Stimulated activated CD8-positive, alpha-beta memory T cell treated with anti-CD3 and anti-CD28 coated beads, Interleukin-15, amount 100 ng/mL, for 24 hours (primary cell): ENCODE results near the gene ABLIM2.

Experiments
- DNase-seq: peaks from one replicate; pipeline ENCODE4 v3.0.0-alpha.2; 2020; ENCODE audit warnings: low read depth

Gene ABLIM2

DNA sequence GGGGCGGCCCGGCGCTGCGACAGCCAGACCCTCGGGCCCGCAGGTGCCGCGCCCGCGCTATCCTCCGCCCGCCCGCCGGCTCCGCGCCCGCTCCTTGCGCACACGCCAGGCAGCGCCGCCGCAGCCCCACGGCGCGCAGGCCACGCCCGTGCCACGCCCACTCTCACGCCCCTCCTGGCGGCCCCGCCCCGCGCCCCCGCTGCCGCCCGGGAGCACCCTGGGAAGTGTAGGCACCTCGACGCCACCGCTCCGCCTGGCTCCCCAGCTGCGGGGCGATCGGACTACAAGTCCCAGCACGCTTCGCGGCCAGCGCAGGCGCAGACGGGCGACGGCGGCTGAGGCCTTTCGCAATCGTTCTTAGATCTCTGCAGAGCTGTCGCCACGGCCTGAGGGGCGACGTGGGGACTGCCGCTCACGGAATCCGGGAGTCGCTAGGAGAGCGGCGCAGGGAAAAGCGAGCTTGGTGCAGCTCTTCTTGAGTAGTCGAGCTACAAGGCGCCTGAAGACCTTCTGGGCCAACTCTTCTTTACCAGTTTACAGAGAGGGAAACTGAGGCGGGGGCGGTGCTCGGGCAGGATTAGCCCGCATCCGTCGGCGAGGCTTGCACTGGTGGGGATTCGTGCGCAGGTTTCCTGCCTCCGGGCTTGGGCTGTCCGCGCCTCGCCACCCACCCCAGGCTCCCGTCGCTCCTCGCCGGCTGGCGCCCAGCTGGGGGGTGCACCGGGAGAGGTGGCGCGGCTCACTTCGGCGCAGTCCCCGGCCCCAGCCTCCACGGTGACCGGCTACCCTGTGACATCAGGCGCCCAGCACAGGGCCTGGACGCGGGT, at the start of gene ABLIM2:
Gene ABLIM2 (minus strand): TSS at position 104 of the 827 bp plus-strand sequence. CDS start 124 bp downstream, outside the sequence.
- DNase-seq = peak; percentile 98

DNA sequence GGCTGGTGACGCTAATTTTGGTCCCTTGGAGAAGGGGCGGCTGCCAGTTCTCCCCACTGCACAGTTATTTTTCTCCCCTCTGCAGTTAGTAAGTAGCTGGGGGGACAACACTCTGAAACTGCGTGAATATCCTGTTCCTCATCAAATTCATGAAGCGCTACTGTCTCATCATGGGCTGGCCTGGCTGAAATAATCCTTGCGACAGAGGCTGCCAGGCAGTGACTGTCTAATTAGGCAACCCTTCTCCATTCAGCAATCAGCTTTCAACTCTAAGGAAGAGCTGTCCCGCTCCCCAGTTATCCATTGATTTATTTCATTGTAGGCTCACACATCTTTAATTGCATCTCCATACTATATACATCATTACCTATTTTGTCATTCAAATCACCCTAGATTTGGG, 48.7 kb upstream of the ABLIM2 start:
- no peak for DNase-seq

DNA sequence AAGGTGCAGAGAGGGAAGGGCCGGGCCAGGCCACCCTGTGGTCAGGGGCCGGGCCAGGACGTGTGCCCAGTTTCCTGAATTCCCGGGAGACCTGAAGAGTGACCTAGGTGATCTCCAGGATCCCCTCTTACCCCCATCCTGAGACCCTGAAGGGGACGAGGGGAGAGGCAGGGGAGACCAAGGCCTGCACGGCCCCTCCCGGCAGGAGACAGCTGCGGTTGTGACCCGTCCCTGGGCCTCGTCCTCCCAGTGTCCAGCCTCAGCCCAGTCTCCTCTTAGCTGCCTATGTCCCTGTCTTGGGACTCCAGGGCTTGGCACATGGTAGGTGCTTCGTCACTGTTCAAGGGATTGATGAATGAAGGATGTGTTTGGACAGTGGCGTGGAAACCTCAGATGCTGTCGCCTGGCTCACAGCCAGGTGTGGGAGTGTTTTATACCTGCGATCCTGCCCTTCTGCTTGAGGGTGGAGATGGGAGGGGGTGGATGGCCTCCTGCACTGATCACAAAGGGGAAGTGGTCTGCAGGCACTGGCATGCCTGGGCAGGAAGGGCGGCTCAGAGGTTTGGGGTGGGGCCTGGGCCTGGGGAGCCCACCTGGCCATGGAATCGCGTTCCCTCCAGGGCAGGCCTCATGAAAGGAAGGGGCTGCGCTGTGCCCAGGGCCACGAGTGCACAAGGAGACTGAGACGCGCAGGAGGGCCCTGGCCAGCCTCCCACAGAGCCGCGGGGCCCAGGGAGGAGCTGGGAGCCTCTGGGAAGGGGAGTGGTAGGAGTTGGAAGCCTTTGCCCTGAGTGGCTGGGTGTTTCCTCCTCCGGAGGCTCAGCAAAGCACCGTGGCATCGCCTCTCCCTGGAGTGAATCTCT, 47.4 kb upstream of the ABLIM2 start:
- DNase-seq = no peak

DNA sequence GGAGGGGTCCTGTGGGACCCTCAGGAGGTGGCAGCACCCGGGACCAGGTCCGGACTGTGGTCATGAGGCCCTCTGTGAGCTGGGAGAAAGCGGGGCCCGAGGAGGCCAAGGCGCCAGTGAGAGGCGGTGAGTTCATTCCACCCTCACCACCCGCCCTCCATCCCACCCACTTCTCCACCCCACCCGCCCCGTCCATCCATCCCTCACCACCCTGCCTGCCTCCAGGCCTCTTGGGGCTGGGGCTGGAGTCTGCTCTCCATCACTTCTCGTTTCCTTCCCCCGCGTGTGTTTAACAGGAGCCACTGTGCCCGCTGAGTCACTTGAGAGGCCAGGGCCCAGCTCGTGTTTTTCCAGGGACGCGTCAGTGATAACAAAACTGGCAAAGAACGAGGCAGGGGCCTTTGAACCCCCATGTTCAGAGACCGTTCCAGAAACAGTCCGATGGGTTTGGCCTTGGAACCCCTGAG, 46.7 kb upstream of the ABLIM2 start:
- DNase-seq = no peak

DNA sequence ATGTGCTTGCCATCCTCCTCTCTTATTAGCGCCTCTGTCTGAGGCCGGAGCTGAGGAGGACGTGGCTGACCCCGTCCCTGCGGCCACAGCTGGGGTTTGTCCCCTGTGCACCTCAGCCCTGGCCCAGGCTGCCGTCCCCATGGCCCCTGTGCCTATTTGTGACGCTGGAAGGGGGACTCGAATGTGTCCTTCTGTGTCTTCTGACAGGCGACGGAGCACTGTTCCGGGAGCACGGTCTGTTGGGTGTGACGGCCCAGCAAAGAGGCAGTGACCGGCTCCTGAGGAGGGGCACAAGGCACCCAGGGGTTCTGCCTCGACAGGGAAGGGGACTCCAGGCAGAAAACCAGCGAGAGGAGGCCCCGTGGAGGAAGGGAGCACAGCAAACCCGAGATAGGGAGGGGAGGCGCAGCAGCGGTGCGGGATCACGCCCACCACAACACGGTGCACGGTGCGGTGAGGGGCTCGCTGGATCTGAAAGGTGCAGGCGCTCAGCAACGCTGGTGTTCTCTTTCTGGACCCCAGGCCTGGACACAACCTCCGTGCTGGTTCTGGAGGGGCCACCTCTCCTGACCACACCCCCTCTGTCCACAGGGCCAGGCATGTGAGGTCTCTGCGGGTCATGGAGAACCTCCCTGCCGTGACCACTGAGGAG, 46.1 kb upstream of the ABLIM2 start:
- DNase-seq = no peak

DNA sequence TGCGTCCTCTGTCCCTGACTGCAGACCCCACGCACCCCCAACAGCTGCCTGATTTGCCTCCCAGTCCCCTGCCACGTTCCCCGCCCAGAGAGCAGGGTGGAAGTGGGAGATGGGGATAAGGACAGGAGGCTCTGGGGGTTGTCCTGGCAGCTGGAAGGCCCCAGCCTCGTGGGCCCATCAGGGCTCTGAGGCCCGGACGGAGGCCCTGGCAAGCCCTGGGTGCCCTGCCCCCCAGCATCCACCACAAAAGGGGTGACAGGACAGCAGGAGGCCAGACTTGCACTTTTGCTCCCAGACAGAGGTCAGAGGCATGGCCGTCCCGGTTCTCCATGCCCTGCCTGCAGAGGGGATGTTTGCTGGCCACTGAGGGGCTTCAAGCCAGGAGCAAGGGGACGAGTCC, 45.2 kb upstream of the ABLIM2 start:
- DNase-seq = no peak

DNA sequence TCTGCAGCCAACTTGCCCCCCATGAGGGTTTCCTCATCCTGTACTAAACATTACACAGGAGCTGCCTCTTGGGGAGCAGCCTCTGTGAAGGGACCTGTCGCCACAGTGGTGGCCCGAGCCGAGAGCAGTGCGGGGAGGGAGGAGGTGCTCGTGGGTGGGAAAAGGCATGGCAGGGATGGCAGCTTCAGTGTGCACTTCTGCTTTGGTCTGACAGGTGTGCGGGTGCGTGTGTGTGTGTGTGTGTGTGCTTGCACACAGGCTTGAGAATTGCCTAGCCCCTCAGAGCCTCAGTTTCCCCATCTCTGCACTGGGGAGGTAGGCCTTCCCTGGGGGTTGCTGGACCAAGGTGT, 44.4 kb upstream of the ABLIM2 start:
- no peak for DNase-seq

DNA sequence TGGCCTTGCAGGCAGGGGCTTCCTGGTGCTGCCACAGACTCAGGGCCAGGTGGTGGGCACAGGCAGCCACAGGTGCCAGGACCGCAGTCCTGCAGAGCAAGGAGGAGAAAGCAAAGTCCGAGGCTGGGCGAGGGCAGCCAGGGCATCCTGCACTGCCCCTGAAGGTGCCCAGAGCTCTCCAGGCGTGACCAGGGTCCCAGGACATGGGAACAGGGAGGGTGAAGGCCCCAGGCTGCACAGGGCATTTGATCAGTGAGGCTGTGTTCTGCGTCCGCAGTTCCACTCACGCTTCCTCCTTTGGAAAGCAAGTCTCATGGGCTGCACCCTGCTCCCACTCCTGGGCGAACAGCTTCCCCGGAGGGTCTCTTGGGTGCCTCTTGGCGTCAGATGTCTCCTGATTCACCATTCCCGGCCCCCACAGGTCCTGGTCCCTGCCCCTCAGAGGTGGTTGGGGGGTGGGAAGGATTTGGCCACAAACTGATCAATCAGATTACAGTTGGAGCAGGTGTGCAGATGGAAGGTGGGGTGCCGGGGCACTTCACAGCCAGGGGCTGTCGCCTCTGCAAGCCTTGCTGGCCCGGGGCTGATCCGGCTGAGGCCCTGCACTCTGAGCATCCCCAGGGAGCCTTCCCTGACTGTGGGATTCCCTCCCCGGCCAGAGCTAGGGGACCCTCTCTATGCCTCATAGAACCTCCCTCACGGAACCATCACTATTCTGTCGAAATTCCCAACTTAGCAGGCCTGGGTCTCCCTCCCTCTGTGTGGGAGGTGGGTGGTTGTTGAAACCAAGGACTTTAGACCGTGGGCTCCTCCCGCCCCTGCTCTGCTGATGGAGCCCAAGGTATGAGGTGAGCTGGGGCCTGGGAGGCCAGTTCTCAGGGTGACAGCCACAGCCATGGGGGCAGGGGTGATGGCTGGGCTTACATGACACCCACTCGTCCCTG, 43.8 kb upstream of the ABLIM2 start:
- no peak for DNase-seq

DNA sequence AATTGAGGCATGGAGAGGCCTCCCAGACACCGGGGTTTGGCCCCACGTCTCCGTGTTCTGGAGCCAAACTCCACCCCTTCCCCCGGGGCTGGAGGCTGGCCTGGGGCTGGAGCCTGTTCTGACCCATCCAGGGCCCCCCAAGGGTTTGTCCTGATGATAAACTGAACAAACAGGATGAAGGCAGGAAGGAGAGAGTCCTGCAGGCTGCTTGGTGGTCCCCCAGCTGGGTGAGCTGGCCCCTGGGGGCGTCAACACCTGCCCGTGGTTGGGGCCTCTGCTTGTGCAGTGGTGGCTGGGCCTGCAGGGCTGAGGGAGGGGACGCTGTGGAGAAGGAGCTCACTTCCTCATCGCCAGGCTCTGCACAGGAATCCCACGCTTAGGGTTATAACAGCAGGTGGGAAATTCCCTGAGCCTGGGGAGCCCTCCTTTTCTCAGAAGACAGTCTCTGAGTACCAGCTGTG, 42.7 kb upstream of the ABLIM2 start:
- no peak for DNase-seq

DNA sequence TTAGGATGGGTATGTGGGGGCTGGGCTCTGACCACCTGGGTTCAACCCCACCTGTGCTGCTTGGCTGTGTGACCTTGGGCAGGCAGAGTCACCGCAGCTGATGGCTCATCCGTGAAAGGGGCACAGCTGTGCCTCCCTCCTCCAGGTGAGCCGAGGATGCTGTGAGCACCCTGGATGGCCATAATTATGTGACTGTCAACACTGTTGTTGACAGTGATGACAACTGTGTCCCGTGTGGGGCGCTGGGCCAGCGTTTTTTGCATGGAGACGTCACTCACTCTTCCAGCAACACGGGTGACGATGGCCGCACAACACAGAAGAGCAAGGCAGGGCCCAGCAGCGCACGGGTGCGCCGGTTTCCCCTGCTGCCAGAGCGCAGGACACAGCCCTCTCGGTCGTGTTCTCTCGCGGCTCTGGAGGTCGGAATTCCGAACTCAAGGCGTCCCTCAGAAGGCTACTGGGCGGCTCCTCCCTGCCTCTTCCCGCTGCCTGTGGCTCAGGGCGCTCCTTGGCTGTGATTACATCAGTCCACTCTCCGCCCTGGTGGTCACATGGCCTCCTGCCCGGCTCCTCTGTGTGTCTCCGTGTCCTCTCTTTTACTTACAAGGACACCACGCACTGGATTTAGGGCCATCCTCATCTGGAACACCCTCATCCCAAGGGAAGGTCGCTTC, 41.8 kb upstream of the ABLIM2 start:
- no peak for DNase-seq

DNA sequence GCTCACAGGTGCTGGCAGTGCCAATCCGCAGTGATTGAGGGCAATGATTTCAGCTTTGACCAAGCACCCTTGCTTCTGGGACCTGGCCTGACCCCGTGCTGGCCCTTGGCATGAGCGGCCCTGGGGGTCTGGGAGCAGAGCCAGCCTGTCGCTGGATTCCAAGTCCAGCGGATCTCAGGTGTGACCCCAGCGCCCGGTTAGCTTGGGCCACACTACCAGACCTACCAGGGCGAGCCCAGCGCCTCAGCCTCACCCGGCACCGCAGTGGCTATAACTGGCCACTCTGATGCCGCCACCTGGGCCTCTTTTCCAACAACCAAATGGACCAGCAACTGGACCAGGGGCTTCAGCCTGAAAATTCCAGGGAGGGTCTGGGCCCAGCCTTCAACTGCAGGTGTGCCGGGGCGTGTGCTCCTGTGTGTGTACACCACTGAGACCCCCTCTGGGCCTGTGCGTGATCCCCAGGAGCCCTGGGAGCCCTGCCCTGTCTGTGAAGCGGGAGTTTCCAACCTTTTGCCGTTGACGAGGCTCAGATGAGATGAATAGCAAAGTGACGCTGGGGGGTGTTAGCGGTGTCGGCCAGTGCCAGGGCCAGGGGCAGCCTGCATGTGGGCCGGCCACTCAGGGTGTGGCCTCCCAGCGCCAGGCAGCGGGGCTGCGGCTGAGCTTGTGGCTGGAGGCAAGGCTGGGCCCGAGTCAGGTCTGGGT, 41.1 kb upstream of the ABLIM2 start:
- DNase-seq = no peak

DNA sequence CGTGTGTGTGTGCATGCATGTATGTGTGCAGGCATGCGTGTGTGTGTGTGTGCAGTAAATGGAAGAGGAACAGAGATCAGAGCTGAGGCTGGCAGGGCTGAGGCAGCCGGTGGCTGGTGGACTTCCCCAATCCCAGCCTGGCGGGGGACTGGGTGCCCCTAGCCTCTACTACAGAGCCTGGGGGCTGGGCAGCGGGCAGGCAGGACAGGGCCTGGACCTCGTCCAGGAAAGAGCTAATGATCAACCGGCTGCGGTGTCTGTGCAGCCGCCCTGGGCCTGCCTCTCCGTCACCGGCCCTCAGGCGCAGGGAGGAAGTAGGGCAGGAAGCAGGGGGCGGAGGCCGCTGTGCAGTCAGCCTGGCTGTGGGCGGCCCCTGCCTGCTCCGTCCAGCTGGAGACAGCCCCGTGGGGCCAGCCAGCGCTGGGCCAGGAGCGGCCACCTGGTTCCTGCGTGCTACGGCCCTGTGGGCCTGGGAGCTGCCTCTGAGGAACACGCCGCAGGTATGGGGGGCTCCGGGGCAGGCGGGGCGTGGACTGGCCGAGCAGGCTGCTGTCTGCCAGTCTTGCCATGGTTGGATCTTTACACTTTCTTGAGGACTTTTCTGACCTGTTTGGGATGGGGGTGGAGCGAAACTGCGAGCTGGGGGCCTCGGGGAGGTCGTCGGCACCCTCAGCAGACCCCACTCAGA, 40.4 kb upstream of the ABLIM2 start, which contains the start of gene SH3TC1:
Gene SH3TC1 (plus strand): TSS at position 385 of the 688 bp plus-strand sequence. CDS start 5,905 bp downstream, outside the sequence.
- peak; percentile 22 for DNase-seq

DNA sequence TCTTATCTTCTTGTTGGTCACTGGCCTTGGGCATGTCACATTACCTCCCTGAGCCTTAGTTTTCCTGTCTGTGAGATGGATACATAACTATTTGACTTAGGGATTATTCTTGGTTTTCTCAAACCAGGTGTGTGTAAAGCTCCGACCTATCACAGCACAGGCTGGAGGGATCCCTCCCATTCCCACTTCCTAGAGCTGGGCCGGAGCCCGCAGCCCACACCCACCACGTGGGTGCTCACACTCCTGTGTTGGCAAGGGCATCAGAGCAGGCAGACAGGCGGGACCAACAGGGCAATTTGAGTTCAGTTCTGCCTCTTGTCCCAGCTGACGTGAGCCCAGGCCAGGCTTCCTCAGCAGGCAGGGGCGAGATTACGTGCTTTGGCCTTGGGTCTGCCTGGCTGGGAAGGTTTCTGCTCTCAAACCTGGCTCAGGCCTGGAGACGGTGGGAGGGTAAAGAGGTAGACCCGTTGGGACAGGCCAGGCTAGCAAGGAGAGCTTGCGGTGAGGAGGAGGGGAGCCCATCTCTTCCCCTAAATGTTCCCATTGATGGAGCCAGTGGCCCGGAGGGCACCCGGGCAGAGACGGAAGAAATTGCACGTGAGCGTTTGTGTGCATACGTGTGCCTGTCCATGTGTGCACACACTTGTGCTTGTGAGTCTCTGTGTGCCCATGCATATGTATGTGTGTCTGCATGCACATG, 39.7 kb upstream of the ABLIM2 start:
- no peak for DNase-seq

DNA sequence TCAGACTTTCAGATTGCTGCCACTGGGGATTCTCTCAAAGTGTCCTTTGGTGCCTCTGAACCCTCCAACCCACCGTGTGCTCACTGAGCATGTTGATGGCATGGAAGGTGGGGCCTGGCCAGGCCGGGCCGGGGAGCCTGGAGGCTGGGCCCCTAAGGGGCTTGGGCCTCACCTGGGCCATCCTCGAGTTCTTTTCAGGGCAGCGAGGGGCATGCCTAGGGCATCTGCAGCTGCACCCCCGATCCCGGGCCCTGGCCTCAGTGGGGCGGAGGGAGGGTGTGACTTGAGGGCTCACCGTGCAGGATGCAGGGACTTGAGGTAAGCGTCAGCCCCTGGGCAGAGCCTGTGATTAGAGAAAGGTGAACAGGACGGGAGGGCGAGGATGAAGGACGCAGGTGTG, 38.9 kb upstream of the ABLIM2 start:
- no peak for DNase-seq

DNA sequence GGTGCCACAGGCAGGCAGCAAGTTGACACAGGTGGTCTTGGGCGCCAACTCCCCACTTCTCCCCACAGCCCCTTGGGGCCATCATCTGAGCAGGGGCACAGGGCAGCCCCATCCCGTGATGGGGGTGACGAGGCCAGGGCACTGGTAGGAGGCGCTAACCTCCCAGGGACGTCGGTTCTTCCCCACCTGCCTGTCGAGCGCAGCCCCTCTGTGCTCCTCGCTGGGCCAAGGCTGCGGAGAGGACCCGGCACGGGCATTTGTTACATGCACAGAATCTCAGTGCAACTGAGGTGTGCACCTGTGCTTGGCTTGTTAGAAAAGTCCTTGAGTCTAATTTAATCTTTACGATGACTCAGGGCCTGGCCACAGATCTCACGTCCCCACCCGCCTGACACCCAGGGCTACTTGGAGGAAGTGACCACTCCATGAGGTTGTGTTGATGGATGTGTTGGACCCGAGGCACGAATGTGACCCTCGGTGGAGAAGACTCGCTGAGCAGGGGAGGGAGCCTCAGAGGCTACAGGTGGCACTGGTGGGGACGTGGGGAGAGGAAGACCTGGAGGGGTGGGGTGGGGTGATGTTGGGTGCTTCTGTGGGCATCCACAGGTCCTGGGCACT, 37.3 kb upstream of the ABLIM2 start:
- no peak for DNase-seq

DNA sequence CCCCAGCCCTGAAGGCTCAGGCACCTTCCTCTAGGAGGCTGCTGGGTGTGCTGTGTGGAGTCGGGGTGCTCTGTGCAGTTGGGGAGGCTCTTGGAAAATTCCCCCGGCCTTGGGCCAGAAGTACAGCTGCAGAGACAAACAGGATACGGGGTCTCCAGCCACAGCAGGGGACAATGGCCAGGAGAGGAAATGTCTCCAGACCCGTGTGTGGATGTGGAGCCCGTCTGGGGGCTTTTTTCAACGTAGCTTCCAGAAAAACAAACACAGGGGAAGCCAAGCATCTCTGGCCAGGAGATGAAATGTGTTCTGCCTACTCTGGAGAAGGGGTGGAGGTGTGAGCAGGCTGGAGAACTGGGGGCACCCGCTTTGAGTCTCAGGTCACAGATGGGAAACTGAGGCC, 36.8 kb upstream of the ABLIM2 start:
- no peak for DNase-seq

DNA sequence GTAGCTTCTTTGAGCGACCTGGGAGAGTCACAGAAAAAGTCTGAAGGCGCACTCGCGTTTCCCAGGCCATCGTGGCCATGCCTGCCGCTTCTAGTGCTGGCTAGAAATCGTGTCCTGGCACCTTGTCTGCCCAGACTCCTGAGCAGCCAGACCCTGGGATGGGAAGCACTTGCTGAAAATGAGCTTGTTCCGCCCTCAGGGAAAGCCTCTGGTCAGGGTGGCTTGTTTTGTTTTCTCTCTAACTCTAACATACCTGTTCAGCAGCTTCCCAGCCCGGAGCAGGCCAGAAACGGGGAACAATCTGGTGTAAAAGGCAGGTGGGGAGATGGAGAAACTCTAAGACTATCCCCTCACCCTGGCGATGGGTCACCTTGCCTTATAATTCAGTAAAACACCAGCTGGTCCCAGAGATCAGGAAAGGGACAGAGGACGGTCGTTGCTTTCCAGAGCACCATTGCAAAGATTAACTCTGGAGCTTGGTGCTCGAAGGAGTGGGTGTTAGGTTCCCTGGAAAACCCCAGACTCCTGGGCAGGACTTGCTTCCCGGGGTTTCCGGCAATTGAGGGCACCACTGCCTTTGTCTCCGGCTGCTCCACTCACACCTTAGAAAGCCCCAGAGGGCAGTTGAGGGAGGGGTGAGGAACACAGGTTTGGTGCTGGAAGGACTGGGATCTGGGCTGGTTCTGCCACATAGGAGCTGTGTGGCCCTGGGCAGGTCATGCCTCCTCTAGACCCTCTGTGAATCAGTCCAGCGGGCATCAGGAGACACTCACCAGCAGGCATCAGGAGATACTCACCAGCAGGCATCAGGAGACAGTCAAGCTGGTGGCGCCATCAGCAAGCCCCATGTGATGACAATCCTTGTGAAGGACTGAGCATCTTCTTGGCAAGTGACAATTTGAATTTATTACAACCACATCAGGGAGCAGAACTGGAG, 36.0 kb upstream of the ABLIM2 start:
- DNase-seq = no peak
